Skeletal muscle cell (primary cell): ENCODE results near the gene VAMP8.
"Not testable (repeated sequence)": the region's sequence is repeated elsewhere in the genome, so short reads cannot be mapped to it uniquely, and the experiment has no call there.

ENCODE experiments used
- DNase-seq: peaks from one replicate; pipeline ENCODE4 v3.0.0-alpha.2; 2010; ENCODE audit warnings: low read depth
- H3K4me3 ChIP-seq: 2 replicates; pipeline ENCODE4 v1.5.1; 2011; ENCODE audit warnings: low read depth, mild to moderate bottlenecking, control low read depth, low read length, moderate library complexity

The VAMP8 gene

DNA sequence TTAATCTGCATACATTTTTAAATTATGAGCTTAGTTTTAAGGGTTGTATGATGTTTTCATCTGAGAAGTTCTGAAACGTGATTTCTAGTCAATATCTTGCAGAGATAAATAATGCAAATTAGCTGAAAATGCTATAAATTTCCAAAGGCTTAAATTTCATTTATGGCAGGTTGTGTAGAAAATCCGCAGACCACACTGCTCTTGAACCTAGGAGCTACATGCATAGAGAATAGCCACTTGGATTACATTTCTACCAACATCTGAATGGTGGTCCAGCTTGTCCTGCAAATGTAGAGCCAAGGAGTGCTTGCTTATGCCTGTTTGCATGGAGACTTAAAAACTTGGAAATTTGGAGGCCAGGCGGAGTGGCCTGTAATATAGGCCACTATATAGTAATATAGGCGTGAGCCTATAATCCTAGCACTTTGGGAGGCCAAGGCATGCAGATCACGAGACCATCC is 31.6 kb upstream of the VAMP8 start:
- no peak for DNase-seq

DNA sequence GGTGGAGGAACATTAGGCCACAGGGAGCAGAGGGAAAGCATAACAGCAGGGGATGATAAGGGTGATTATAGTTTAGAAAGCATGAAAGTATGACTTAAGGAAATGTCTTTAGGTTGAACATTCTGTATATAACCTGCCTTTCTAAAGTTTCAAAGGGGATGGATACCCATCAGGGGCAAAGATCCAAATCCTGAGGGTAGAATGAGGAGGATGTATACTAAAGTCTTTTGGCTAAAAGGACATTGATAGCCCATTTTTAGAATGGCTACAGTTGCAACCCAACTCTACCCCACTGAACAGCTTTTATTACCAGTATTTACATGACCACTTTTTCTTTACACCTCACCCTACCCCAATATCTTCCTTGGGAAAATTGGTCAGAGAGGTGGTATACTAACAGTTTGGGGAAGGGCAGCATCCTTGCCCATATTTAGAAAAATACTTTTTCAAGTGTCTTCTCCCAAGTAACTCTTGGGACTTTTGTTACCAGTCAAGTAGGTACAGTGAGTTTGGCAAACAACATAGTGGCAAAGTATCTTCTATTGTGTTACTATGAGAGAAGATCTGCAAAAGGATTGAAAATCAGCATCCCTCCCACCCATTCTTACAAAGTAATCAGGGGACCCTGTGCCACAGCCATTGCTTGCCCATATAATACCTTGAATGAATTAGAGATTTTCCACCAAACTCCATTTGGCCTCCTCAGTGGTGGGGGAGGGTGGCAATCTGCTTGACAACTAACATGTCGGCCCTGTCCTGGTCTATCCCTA is 30.1 kb upstream of the VAMP8 start:
- H3K4me3 ChIP-seq, result no peak overlapping the region
- DNase-seq, result no peak

More for the DNA sequence above, 31.6 kb upstream of the VAMP8 start:
- no peak overlapping the region for H3K4me3 ChIP-seq

- no peak overlapping the region for H3K4me3 ChIP-seq
- no peak for DNase-seq
Observed at GRCh38 chr2:85547859-85548607, 29.4 kb upstream of the VAMP8 start.

GRCh38 chr2:85548608-85548900 is 28.8 kb upstream of the VAMP8 start:
- DNase-seq, result no peak
- H3K4me3 ChIP-seq, result no peak overlapping the region

- DNase-seq, result no peak
- no peak overlapping the region for H3K4me3 ChIP-seq
Observed at GRCh38 chr2:85549095-85549494, 28.3 kb upstream of the VAMP8 start.

DNA sequence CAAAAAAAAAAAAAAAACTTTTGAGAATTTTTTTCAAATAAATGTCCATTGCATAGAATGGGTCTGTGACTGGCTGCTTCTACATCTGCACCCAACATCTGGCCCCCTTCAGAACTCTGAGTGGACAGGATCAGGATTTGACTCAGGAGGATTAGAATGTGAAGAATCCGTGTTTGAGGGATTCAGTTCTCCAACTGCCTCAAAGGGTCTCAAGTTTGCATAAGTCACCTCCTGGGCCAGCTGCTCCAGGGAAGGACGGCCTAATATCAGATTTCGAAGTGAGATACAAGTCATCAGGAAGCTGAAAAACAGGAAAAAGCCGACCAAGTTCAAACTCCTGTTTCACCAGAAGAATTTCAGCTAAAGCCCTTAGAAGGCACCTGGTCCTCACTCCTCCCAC is 27.6 kb upstream of the VAMP8 start:
- no peak overlapping the region for H3K4me3 ChIP-seq

GRCh38 chr2:85550486-85550885 is 26.9 kb upstream of the VAMP8 start:
- no peak overlapping the region for H3K4me3 ChIP-seq
- DNase-seq, result no peak

More for the DNA sequence above, 27.6 kb upstream of the VAMP8 start:
- peak; percentile 80 for DNase-seq

DNA sequence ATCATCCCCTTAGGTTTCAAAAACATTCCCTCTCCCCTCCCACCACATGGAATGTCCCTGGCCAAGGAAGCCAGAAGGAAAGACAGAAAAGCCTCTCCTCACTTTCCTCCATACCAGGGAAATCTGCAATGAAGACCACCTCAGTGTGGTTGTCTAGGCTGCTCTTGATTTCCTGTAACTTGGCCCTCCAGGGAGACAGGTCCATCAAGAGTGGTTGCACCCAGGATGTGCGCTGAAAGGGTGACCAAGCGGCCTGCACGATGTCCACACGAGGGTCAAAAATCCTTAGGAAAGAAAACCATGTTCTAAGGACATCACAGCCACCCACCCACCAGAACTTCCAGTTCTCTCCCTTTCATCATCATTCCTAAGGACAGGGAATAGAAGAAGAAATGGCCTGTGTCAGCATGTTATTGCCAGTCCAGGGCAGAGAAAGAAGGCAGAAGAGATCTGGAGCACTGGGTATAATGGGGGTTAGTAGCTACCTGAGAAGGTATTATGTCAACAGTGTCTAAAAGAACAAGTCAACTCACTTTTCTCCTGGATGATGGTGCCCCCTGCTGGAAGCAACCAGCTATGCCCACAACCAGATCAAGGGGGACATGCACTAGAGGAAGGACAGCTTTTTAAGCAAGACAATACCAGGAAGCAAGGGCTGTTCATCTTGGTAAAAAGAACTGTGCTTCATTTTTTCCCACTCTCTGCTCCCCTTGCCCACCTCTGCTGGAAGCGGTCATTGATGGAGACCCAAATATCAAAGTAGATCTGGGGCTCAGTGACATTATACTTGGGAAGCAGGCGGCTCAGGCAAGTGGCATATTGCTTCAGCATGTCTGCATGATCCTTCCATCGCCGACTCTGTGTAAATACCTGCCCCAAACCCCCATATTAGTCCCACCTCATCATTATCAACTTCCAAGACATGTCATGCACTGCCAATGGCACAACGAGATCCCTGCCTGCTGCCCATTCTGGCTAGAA is 25.4 kb upstream of the VAMP8 start:
- DNase-seq, result no peak
- no peak overlapping the region for H3K4me3 ChIP-seq

DNA sequence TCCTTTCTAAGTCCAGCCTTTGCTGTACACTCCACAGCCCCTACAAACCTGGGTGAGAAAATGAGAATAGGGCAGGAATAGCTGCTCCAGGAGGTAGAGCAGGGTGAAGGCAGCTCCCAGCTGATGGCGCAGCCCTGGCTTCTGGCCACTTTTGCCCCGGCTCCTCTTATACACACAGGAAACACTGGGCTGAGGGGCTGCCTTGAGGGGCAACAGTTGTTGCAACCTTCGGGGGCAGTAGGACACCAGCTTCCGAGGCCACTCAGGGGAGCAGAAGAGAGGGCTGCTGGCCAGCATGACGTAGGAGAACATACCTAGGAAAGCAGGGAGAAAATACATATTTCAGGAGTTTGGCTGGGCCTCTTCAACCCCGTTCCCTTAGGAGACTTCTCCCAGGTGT is 24.2 kb upstream of the VAMP8 start:
- H3K4me3 ChIP-seq, result no peak overlapping the region
- DNase-seq, result no peak

GRCh38 chr2:85554980-85555612 is 22.3 kb upstream of the VAMP8 start:
- H3K4me3 ChIP-seq, result no peak overlapping the region
- DNase-seq, result no peak

DNA sequence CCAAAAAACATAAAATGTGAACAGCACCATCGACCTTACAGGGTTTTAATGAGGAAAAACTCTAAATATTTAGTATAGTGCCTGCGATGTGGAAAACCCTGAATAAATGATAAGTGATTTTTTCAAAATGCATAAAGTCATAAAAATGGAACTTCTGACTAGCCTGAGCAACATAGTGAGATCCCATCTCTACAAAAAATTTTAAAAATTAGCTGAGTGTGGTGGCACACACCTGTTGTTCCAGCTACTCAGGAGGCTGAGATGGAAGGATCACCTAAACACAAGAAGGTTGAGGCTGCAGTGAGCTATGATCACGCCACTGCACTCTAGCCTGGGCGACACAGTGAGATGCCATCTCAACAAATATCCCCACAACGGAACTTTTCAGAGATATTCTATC is 20.3 kb upstream of the VAMP8 start:
- no peak for DNase-seq
- no peak overlapping the region for H3K4me3 ChIP-seq

- no peak overlapping the region for H3K4me3 ChIP-seq
- DNase-seq, result no peak
Observed at GRCh38 chr2:85558160-85558559, 19.2 kb upstream of the VAMP8 start.

GRCh38 chr2:85560403-85560726 is 17.0 kb upstream of the VAMP8 start:
- peak overlapping the region; percentile 74 for H3K4me3 ChIP-seq
- not testable (repeated sequence) for DNase-seq

DNA sequence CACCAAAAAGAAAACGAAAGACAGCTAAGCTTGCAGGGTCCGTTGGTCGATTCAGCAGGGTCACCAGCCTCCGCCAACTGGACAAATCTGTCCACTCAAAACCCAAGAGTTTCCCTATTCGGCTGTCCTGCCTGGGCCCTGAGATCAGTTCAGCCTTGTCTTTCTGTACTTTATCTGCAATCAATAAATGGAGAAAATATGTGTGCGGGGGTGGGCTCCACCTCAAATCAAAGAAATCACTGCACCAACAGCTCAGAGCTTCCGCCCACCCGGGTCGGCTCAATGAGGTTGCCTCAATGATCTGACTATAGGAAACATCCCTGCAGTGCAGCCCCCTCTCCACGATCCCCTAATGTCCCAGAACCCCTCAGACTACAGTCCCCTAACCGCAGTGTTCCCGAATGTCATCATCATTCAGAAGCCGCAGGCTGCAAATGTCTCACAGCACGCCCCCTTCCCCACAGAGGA is 16.5 kb upstream of the VAMP8 start:
- DNase-seq, result no peak

DNA sequence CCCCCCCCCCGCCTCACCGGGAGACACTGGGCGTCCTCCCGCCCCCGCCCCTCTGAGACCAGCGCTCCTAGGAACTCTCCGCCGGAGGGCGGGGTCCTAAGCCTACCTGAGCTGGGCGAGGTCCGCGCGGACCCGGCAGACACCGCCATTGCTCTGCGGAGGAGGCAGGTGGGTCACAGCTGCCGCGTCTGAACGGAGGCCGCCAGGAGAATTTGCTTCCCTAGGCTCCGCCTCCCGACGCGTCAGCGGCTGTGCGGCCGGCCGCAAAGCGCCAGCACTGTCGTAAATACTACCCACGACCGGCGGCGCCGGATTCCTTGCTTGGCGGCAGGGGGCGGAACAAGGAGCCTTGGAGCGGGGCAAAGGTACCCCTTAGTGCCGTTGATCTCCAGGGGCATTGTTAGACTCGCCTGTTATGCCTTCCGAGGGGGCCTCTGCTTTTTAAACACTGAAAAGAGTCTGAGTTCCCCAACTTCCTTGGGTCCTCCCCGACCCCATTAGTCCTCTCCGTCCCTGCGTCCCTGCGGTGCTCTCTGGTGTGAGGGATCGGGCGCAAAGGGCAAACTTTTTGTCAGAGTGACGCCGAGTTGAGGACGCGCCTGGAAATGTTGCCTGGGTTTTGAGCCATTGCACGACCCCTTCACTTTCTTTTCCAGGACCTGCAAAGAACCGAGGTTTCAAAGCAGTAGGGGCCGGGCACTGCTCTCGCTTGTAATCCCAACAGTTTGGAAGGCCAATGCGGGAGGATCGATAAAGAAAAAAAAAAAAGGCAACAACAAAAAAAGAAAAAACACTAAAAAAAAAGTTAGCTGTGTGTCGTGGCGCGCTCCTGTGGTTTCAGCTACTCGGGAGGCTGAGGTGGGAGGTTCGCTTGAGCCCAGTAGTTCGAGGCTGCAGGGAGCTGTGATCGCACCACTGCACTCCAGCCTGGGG is 15.8 kb upstream of the VAMP8 start, which contains the start of gene GGCX:
TSS of gene GGCX (minus strand) at position 214 of the 933 bp plus-strand sequence. CDS start at position 149, 65 bp downstream.
- peak within 1 kb of the TSS; percentile 74 for H3K4me3 ChIP-seq
- DNase-seq, result peak; percentile 78

More for the DNA sequence above, 16.5 kb upstream of the VAMP8 start:
- H3K4me3 ChIP-seq, result peak overlapping the region; percentile 74

- H3K4me3 ChIP-seq, result no peak overlapping the region
- DNase-seq, result no peak
Observed at GRCh38 chr2:85564144-85564563, 13.2 kb upstream of the VAMP8 start.

- H3K4me3 ChIP-seq, result no peak overlapping the region
- DNase-seq, result no peak
Observed at GRCh38 chr2:85566265-85566664, 11.1 kb upstream of the VAMP8 start.

DNA sequence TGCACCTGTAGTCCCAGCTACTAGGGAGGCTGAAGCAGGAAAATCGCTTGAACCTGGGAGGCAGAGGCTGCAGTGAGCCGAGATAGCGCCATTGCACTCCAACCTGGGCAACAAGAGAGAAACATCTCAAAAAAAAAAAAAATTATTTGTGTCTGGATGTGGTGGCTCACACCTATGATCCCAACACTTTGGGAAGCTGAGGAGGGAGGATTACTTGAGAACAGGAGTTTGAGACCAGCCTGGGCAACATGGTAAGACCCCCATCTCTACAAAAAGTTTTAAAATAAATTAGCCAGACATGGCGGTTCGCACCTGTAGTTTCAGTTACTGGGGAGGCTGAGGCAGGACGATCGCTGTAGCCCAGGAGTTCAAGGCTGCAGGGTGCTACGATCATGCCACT is 1.6 kb upstream of the VAMP8 start:
- H3K4me3 ChIP-seq, result no peak overlapping the region
- DNase-seq, result no peak
